ENCODE data around the gene TRPM4. TPM values are rescaled to one million over a fixed set of nuclear protein-coding genes. Genes with fewer than 3 reads are reported as not detected.
A peak's percentile ranks its signal among the peaks of the same experiment; 100 is the strongest.

Gene TRPM4
- total and polyA plus RNA-seq, 10 of the 15 experiments (the other 5 are each of a cell fraction or from before 2014, with no cell fraction given): 0.10 to 0.64 (median 0.15) TPM; not detected in 7

DNA sequence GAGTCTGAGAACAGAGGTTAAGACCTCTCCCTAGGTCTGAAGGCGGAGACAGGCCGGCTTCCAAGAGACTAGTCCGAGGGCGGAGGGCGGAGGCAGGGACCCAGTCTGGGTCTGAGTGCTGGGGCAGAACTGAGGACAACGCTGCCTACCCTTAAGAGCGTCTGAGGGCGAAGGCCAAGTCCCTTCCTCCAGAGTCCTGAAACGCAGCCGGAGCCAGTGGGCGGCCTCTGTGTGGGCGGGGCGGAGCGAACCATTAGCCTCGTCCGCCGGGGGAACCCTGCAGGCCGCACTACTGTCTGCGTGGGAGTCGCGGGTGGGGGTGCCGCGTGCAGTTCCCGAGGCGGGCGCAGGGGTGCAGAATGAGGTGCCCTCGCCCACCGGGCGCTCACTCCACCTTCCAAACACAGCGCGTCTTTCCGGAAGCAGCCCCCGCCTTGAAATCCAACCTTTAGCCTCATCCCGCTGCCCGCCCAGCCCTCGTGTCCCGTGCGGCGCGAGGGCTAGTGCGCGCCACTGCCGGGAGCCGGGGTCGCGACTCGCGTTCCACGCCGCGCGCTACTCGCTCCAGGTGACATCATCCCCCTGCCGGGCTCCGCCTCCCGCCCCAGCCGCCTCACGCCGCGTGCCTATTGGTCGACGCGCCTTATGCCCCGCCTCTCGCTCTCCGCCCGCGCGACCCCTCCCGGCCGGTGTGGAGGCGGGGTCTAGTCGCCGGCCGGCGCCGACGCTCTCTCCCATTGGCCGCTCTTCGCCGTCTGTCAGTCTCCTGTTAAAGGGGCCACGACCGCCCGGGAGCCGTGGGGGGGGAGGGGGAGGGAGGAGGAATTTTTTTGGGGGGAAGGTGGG lies 38.8 kb upstream of the TRPM4 start, which contains the start of gene C19orf73 (continued):
- TF ChIP-seq E4F1 (IDR thresholded peaks at IDR 0.05; ENCODE audit: borderline replicate concordance, partially characterized antibody): peak; percentile 72
- TF ChIP-seq NR2F1 (conservative IDR thresholded peaks at IDR 0.05): peak; percentile 92
- peak; percentile 78 for TF ChIP-seq POLR2AphosphoS5 (IDR thresholded peaks at IDR 0.05; ENCODE audit: low read length)
- peak; percentile 99 for TF ChIP-seq GATAD2B (conservative IDR thresholded peaks at IDR 0.05; ENCODE audit: low read depth)
- peak; percentile 98 for TF ChIP-seq NBN (IDR thresholded peaks at IDR 0.05)
- peak; percentile 57 to 98 for TF ChIP-seq EGR1 (IDR thresholded peaks at IDR 0.05; ENCODE audit: borderline replicate concordance in 1 of 2, low read depth in 2 of 2, low read length in 2 of 2)
- TF ChIP-seq CREB1 (IDR thresholded peaks at IDR 0.05; ENCODE audit: low read depth): peak; percentile 64
- TF ChIP-seq SMAD1 (IDR thresholded peaks at IDR 0.05; ENCODE audit: low read depth, partially characterized antibody): no peak
- TF ChIP-seq, protein P1, sequence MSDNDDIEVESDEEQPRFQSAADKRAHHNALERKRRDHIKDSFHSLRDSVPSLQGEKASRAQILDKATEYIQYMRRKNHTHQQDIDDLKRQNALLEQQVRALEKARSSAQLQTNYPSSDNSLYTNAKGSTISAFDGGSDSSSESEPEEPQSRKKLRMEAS (IDR thresholded peaks at IDR 0.05; ENCODE audit: low read depth, low read length): peak; percentile 91; the same call in 1 of the 2 replicates
- TF ChIP-seq EED (IDR thresholded peaks at IDR 0.05; ENCODE audit: low read depth): no peak; the same call in 1 of the 2 replicates
- TF ChIP-seq MXI1 (IDR thresholded peaks at IDR 0.05; ENCODE audit: low read depth, low read length): peak; percentile 49; the same call in 1 of the 2 replicates
- 0 out of 2 replicates have a peak, but pooled peaks have one; percentile 6 for TF ChIP-seq TCF3 (IDR thresholded peaks at IDR 0.05; ENCODE audit: borderline replicate concordance, insufficient read depth, low read depth, low read length)
- TF ChIP-seq SREBF1 (IDR thresholded peaks at IDR 0.05; ENCODE audit: low read length): peak; percentile 90
- TF ChIP-seq NKRF (conservative IDR thresholded peaks at IDR 0.05): peak; percentile 66; the same call in 1 of the 2 replicates
- TF ChIP-seq NR2C1 (IDR thresholded peaks at IDR 0.05): peak; percentile 38; the same call in 1 of the 2 replicates
- TF ChIP-seq CTCF (IDR thresholded peaks at IDR 0.05 in 2 of 3, conservative IDR thresholded peaks at IDR 0.05 in 1 of 3; ENCODE audit: control insufficient read depth in 2 of 3, extremely low read depth in 1 of 3, insufficient read depth in 1 of 3, low read depth in 3 of 3, low read length in 3 of 3): peak in 1 of 3 experiments; percentile 35; a peak in 1 of 6 replicates
- peak; percentile 72 for TF ChIP-seq CHD2 (IDR thresholded peaks at IDR 0.05; ENCODE audit: borderline replicate concordance, low read depth, low read length)
- peak; percentile 90; the same call in 1 of the 2 replicates for TF ChIP-seq DPF2 (IDR thresholded peaks at IDR 0.05)
- TF ChIP-seq TCF12 (IDR thresholded peaks at IDR 0.05; ENCODE audit: low read depth, low read length): no peak
- TF ChIP-seq PML (IDR thresholded peaks at IDR 0.05; ENCODE audit: low read length): no peak; the same call in 1 of the 2 replicates
